HG03354 (cell line): ENCODE data around the gene CADM4.
"Not testable (repeated sequence)": the region's sequence is repeated elsewhere in the genome, so short reads cannot be mapped to it uniquely, and the experiment has no call there.

Source experiments
- ATAC-seq: cut with Tn5 transposase; IDR thresholded peaks from one replicate; pipeline ENCODE4 v1.9.1; 2021; ENCODE audit warnings: mild to moderate bottlenecking; ENCODE audit not compliant: unreplicated experiment, poor library complexity, severe bottlenecking

Gene CADM4

DNA sequence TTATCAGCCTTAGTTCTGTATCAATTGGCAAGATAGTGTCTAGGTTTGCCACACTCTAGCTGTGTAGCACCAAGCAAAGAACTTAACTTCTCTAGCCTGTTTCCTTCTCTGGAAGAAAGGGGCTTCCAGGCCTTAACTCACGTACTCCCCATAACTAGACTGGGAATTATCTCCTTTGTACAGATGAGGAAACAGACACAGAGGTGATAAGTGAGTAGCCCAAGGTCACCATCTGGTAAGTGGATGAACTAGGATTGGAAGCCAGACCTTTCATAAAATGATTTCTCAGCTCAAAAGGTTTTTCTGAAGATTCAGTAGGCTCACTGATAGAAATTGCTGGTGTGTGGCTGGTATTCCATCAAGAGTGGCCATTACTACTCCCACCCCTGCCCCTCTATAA, 23.3 kb downstream of the CADM4 start:
- no peak for ATAC-seq

- ATAC-seq, result no peak
Measured at GRCh38 chr19:43612374-43612773, 27.3 kb downstream of the CADM4 start.

DNA sequence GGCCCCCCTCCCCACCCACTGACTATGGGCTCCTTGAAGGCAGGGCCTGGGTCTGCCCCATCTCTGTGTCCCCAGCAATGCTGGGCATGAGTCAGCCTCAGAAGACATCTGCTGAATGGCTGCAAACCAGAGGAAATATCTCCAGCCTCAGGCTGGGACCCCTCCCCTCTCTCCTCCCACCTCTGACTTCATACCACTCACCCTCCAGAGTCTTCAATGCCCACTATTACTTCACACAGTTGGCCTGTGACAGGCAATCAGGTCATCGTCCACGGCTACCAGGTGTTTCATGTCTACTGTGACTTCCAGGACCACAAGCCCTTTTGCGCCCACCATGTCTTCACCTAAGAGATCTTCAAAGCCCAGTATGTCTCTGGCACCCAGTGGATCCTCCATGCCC, 27.9 kb downstream of the CADM4 start, which contains the start of gene SRRM5:
Gene SRRM5 (plus strand): TSS at position 301 of the 400 bp plus-strand sequence. CDS start 34 bp downstream, at position 335.
- ATAC-seq, result no peak

DNA sequence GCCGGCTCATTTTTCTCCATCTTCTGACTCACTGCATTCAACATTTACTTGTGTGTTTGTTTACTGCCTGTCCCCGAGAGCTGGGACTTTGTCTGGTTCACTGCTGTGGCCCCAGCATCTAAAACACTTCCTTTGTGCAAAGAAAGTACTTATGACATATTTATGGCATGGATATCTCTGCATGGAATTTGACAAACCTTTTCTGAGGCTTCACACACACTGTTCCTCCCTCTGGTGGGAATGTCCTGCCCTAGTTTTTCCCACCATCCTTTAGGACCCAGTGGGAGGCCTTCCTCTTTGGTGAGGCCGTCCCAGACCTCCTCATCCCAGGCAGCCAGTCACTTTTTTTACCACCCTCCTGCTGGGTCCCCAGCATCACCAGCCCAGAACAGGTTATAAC, 29.2 kb downstream of the CADM4 start:
- no peak for ATAC-seq

- no peak for ATAC-seq
Measured at GRCh38 chr19:43609872-43610271, 29.8 kb downstream of the CADM4 start.

DNA sequence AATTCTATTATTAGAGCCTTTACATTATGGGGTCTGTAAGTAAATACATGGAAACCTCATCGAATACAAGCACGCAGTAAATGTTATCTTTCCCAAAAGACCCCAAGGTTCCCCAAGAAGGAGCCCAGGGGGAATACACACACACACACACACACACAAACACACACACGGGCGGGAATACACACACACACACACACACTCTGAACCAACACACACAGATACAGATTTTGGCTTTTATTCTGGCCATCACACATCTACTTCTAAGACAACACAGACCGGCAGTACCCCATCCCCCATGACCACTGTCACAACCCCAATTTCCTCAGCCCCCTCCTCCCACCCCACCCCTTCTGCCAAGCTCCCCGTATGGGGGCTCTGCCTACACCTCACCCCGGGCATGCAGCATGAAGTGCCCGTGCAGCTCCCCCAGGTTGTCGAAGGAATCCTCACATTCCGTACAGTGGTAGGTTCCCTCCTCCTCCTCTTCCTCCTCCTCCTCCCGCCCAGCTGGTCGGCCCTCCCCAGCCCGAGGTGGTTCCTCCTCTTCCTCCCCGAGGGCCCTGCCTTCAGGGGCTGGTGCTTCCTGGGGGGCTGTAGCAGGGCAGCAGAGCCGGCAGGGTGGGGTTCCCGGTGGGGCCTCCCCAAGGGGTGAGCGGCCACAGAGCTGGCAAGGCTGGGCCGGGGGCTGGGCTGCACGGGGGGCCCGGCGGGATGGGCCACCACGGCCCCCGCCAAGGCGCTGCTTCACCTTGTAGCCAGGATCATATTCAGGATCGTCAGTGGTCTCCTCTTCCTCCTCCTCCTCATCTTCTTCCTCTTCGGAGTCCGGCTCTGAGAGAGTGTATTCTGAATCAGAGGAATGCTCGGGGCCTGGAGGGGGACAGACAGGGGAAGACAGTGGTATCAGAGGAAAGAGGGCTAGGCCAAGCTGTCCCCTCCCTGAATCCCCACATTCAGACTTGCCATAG, 32.1 kb downstream of the CADM4 start:
- no peak for ATAC-seq

DNA sequence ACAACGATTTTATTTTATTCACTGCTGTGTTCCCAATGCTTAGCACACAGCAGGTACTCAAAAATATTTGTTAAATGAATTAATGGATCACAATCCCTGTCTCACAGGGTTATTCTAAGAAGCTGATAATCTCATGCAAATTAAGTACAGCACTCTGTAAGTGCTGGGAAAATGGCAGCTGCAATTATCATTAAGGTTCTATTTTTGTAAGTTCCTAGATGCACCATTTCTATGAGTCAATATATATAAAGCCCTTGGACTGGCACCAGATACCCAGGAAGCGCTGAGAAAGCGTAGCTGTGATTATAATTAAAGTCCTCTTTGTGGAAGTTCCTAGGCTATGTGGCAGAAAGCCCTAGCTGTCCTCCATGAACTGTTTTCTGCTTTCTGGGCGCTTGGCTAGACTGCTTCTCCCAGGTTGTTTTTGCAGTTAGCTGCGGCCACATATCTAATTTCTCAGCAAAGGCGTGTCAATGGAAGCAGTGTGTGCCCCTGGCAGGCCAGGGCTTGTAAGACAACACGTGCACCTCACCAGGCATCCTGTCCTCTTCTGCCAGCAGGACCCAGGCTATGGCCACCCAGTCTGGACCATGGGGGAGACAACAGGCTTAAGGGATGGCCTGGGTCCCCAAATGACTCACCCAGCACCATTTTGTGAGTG, 33.0 kb downstream of the CADM4 start:
- ATAC-seq, result no peak

DNA sequence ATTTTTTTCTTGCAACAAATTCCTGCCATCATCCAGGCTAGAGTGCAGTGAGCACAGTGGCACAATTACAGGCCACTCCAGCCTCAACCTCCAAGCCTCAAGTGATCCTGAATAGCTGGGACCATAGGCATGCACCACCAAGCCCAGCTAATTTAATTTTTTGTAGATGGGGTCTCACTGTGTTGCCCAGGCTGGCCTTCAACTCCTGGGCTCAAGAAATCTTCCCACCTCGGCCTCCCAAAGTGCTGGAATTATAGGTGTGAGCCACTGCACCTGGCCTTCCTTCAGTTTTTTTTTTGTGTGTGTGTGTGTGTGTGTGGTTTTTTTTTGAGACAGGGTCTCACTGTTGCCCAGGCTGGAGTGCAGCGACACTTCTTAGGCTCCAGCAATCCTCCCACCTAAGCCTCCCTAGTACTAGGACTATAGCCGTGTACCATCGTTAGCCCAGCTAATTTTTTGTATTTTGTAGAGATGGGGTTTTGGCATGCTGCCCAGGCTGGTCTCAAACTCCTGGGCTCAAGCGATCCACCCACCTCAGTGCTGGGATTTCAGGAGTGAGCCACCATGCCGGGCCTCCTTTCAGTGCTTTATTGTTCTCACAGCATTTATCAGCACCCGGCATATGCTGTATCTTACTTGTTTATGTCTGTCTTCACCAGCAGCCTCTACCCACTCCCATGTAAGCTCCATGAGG, 33.6 kb downstream of the CADM4 start:
- no peak for ATAC-seq

DNA sequence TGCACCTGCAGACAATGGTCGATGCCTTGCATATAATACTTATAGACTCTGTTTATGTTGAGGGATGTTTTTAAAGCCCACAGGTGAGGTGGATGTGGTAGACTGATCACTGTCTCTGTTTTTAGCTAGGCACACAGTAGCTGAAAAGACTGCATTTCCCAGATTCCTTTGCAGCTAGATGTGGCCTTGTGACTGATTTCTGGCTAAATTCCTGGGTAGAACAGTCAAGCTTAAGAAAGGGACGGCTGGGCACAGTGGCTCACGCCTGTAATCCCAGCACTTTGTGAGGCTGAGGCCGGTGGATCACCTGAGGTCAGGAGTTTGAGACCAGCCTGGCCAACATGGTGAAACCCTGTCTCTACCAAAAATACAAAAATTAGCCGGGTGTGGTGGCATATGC, 39.3 kb downstream of the CADM4 start:
- ATAC-seq, result not testable (repeated sequence)

DNA sequence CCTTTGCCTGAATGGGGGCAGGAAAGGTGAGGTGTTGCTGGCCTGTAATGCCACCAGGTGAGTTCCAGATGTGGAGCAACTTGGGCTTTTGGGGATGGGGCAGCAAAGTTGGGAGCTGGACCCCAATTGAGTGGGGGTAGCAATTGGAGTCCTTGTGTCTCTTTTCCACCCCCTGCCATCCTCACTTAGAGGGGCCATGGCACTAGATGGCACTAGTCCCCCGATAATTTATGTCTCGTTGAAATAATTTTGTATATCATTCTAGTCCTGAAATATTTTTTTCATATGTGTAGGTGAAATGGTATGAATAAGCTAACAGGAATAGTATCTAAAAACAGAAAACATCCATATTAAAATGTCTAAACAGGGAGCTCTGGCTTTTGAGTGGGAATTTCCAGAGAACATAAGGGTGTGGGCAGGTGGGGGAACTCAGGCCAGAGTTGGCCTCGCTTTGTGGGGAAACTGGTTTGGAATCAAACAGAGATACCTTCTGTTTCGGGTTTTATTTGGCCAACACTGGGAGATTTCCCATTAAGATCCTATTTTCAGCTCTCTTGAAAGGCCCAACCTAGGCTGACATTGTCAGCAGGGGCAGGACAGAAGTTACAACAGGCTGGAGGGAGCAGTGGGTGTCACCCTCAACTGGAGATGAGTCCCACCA, 39.9 kb downstream of the CADM4 start:
- ATAC-seq, result no peak

DNA sequence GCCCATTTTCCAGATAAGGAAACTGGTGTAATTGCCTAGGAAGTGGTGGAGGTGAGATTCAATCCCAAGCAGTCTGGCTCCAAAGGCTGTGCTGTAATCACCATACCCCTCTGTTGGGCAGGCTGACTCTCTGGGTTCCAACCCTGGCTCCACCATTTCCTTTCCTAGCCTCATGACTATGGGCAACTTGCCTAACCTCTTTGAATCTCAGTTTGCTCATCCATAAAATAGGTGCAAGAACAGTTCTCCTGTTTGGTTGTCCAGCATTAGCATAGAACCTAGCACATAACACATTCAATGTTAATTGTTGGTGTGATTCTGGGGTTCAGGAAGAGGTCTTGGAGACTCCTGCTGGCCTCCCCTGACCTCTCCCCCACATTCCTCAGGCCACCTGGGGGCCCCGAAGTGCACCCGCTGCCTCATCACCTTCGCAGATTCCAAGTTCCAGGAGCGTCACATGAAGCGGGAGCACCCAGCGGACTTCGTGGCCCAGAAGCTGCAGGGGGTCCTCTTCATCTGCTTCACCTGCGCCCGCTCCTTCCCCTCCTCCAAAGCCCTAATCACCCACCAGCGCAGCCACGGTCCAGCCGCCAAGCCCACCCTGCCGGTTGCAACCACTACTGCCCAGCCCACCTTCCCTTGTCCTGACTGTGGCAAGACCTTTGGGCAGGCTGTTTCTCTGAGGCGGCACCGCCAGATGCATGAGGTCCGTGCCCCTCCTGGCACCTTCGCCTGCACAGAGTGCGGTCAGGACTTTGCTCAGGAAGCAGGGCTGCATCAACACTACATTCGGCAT, 41.0 kb downstream of the CADM4 start:
- ATAC-seq, result no peak

DNA sequence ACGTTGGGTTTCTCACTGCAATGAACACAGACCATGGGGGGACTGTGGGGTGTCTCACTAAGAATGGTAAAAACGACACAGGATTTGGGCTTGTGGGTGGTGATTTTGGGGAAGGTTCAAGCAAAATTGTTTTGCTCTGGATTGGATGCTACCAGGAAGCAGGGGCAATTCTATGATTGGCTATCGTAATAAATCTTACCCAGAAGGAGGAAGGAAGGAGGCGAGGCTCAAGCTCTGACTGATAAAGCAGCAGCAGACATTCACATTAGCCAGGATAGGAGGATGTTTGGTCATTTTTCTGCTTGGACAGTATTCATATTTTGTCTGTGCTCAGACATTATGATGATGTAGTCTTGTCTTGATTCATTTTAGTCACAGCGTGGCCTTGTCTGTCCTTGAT, 41.8 kb downstream of the CADM4 start:
- ATAC-seq, result no peak

DNA sequence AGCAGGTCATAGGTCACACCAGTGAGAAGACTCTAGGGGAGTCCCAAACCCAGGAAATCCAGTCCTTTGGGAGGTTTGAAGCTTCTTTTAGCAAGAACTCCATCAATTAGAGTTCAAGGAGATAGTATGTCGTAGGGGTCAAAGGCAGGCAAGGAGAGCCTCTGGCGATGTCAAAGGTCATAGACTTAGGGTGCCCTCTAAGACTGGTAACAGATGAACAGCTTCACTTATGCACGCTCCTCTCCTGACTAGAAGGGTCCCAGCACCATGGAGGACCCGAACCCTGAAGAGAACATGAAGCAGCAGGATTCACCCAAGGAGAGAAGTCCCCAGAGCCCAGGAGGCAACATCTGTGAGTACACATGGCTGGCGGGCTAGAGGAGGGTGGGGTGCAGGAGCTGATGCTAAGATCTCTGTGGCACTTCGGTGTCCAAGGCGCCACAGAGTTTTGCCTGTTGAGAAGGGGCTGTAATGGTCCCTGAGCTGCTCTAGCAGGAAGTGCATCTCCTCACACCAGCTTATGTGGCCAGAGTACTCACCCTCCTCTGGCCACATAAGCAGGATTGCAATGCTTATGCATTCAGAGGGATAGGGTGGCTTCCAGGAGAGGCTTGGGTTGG, 42.7 kb downstream of the CADM4 start:
- no peak for ATAC-seq

- ATAC-seq, result peak; percentile 79
Measured at GRCh38 chr19:43595999-43596841, 43.4 kb downstream of the CADM4 start, which contains the start of the genes IRGQ and ZNF576. Gene IRGQ, minus strand, starts transcription at chr19:43596134. Its CDS starts 796 bp downstream, at chr19:43595338. Gene ZNF576, plus strand, starts transcription at chr19:43596595. Its CDS starts 514 bp downstream, at chr19:43597109.

DNA sequence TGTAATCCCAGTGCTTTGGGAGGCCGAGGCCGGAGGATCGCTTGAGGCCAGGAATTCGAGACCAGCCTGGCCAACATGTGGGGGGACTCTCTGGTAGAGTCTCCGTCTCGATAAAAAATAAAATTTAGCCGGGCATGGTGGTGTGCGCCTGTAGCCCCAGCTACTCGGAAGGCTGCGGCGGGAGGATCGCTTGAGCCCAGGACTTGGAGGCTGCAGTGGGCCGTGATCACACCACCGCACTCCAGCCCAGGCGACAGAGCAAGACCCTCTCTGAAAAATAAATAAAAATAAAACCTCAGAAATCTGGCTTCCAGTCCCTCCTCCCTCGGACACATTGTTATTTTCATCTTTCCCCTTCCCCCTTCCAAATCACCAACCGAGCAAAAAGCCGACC, 44.0 kb downstream of the CADM4 start:
- peak; percentile 18 for ATAC-seq

DNA sequence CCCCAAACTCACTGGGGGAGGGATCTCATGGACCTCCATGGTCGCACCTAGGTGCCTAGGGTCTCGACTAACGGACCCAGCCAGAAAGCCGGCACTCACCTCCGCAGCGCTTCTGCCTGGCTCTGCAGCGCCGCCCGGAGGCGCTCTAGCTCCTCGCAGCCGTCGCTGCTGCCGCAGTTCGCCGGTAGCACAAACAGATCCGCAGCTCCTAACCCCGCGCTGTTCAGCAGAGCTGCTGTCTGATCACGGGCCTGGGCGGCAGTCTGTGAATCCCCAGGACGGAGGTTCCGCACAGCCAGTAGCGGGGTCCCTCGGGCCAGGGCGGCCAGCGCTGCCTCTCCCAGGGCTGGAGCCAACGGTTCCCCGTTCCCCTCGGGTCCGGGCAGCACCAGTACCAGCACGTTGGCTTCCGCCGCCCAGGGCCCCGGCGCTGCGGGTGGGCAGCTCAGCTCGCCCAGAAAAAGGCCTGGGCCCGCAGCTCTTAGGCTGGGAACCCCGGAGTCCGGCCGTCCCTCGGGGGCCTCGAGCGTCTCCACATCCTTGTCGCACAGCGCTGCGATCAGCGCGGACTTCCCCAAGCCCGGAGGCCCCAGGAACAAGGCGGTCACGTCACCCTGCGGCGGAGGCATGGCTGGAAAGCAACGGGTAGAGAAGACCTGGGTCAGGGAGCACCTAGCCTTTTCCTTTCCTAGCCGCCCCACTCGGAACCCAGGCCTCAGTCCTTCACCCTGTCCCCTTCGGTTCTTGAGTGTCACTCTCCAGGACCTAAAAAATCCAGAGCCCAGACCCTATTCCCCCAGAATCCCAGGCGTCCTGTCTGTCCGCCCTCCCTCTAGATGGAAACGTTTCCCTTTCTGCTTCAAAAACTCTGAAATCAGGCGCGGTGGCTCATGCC, 44.7 kb downstream of the CADM4 start:
- peak; percentile 41 for ATAC-seq
